ENCODE data around the gene MIDN. TPM values are rescaled to one million over a fixed set of nuclear protein-coding genes. Genes with fewer than 3 reads are reported as not detected.
A peak's percentile ranks its signal among the peaks of the same experiment; 100 is the strongest.

MIDN gene
- total RNA-seq, 1 donor from 2014 or later, result 60.5 TPM

- Histone ChIP-seq H3K27ac (replicated peaks) (peak overlapping the region; percentile 94), H3K36me3 (peaks cover 45% of the 10 kb centered on the region), H3K27me3 (ENCODE audit: low read depth) (no peaks in the 10 kb centered on the region), H3K4me1 (peaks cover 89% of the 10 kb centered on the region), H3K9me3 (replicated peaks) (no peaks in the 10 kb centered on the region), H3K4me3 (no peak overlapping the region)
- no peak for DNase-seq
- TF ChIP-seq CTCF (IDR thresholded peaks at IDR 0.05; ENCODE audit: borderline replicate concordance), result no peak
- intact Hi-C loops (cut with micrococcal nuclease), result no loop called here
Measured at GRCh38 chr19:1219786-1220476, 28.5 kb upstream of the MIDN start.

GRCh38 chr19:1220477-1220930, 27.9 kb upstream of the MIDN start:
- DNase-seq, result no peak
- Histone ChIP-seq H3K9me3 (replicated peaks) (no peaks in the 10 kb centered on the region), H3K4me1 (peaks cover 83% of the 10 kb centered on the region), H3K27me3 (ENCODE audit: low read depth) (no peaks in the 10 kb centered on the region), H3K27ac (replicated peaks) (peak overlapping the region; percentile 94), H3K4me3 (no peak overlapping the region), H3K36me3 (peaks cover 50% of the 10 kb centered on the region)
- TF ChIP-seq CTCF (IDR thresholded peaks at IDR 0.05; ENCODE audit: borderline replicate concordance), result no peak
- intact Hi-C loops (cut with micrococcal nuclease), result no loop called here

GRCh38 chr19:1220976-1221903, 27.1 kb upstream of the MIDN start:
- peak overlapping the region; percentile 94 for H3K27ac ChIP-seq (replicated peaks)
- peak; percentile 79 for DNase-seq
- H3K4me1 ChIP-seq, result peaks cover 76% of the 10 kb centered on the region
- no peak overlapping the region for H3K4me3 ChIP-seq
- H3K9me3 ChIP-seq (replicated peaks), result no peaks in the 10 kb centered on the region
- TF ChIP-seq CTCF (IDR thresholded peaks at IDR 0.05; ENCODE audit: borderline replicate concordance), result peak; percentile 83
- peaks cover 57% of the 10 kb centered on the region for H3K36me3 ChIP-seq
- H3K27me3 ChIP-seq (ENCODE audit: low read depth), result no peaks in the 10 kb centered on the region
- intact Hi-C loops (cut with micrococcal nuclease), result no loop called here

GRCh38 chr19:1221904-1222255, 26.5 kb upstream of the MIDN start:
- no peak for DNase-seq
- Histone ChIP-seq H3K4me1 (peaks cover 69% of the 10 kb centered on the region), H3K9me3 (replicated peaks) (no peaks in the 10 kb centered on the region), H3K27me3 (ENCODE audit: low read depth) (no peaks in the 10 kb centered on the region), H3K27ac (replicated peaks) (peak overlapping the region; percentile 94), H3K36me3 (peaks cover 63% of the 10 kb centered on the region), H3K4me3 (no peak overlapping the region)
- no peak for TF ChIP-seq CTCF (IDR thresholded peaks at IDR 0.05; ENCODE audit: borderline replicate concordance)
- intact Hi-C loops (cut with micrococcal nuclease), result no loop called here

GRCh38 chr19:1222394-1222793, 26.0 kb upstream of the MIDN start:
- no peak for TF ChIP-seq CTCF (IDR thresholded peaks at IDR 0.05; ENCODE audit: borderline replicate concordance)
- H3K27ac ChIP-seq (replicated peaks), result peak overlapping the region; percentile 94
- peaks cover 69% of the 10 kb centered on the region for H3K36me3 ChIP-seq
- no peak for DNase-seq
- intact Hi-C loops (cut with micrococcal nuclease), result no loop called here
- H3K4me3 ChIP-seq, result no peak overlapping the region
- H3K9me3 ChIP-seq (replicated peaks), result no peaks in the 10 kb centered on the region
- peaks cover 64% of the 10 kb centered on the region for H3K4me1 ChIP-seq
- no peaks in the 10 kb centered on the region for H3K27me3 ChIP-seq (ENCODE audit: low read depth)
